Stromal cell of bone marrow (primary cell): Measurements from ENCODE around the gene PTX3.

Experiments
- DNase-seq: peaks from one replicate; pipeline ENCODE4 v3.0.0-alpha.2; 2012; ENCODE audit warnings: low read depth

Gene PTX3

DNA sequence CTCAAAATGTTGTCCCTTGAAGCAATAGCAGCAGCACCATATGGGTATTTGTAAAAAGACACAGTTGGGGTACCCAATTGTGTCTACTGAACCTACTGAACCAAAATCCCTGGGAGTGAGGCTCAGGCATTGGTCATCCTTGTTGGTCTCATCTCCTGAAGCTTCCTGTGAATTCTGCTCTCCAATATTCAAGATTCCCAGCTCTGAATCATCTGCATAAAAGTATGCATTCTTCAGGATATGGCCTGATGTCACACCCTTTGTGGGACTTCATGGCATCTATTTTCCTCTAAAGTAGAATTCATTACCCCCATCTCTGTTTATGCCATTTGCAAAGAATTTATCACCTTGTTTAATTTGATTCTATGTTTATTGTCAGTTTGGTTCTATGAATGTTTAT is 13.3 kb upstream of the PTX3 start:
- no peak for DNase-seq

GRCh38 chr3:157427901-157428300 is 8.7 kb upstream of the PTX3 start:
- DNase-seq = no peak

DNA sequence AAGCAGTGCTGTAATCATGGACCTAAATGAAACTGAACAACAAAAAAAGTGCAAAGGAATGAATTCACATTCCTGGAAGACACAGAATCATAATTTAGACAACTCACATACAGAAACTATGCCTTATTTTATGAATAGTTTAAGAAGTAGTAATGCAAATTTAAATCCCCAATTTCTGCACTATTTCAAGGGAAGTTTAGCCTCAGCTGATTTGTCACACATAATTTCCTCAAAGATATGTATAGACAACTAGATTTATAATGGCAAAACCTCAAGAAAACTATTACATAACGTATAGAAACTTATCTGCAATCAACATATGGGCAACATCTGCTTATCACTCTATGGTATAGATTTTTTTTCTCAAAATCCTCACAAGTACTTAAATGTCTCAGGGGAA is 7.8 kb upstream of the PTX3 start:
- no peak for DNase-seq

- DNase-seq = no peak
Observed at GRCh38 chr3:157429708-157430107, 6.9 kb upstream of the PTX3 start.

GRCh38 chr3:157438194-157438730 is 1.6 kb downstream of the PTX3 start:
- DNase-seq = no peak

GRCh38 chr3:157441102-157441624 is 4.5 kb downstream of the PTX3 start:
- DNase-seq = no peak

- no peak for DNase-seq
Observed at GRCh38 chr3:157442729-157443128, 6.1 kb downstream of the PTX3 start.

DNA sequence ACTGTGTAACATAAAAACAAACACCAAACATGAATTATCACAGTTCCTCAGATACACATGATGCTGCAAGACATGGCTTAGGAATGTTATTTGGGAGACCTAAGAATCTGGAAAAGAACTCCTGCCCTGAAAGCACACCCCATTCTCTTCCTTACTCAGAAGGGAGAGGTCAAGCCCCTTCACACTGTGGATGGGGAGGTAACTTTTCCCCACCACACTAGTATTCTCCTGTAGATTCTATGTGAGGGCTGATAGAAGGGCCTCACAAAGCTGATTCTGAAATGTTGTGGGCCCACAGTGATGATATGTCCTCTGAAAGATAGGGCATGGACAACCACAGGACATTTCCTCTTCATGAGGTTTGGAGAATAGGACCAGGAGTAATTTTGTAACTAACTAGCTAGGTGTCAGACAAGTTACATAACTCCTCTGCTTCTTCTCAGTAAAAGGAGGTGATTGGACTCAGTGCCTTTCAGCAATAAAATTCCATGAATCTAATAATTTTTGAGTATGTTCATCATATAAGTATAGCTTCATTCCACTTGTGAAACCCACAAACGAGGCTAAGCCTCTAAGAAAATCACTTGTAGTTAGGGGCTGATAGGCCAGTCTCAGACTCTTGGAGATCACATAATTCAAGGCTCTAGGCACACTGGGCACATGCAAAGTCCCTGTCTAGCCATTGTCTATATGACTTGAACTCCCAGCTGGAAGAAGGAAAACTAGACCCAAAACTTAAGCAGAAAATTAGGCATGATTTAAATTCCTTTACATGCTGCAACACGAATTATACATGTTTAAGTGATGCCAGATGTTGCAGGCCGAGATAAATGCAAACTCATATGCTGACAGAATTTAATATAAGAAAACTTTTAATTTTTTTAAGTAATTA is 7.5 kb downstream of the PTX3 start:
- DNase-seq = no peak

DNA sequence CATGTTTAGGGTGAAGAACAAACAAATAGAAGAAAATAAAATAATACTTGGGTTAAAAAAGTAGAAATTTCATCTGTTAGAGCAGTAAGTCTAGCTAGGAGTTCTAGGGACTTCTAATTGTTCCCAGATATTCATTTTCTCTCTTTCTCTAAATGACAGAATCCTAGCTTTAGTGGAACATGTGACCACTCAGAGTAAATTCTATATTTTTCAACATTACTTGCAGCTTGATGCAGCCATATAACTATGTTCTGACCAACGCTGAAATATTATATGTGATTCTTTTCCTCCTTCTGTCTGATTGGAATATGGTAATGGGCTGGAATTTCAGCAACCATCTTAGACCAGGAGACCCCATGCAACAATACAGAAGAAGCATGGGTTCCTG is 8.1 kb downstream of the PTX3 start:
- DNase-seq = no peak

DNA sequence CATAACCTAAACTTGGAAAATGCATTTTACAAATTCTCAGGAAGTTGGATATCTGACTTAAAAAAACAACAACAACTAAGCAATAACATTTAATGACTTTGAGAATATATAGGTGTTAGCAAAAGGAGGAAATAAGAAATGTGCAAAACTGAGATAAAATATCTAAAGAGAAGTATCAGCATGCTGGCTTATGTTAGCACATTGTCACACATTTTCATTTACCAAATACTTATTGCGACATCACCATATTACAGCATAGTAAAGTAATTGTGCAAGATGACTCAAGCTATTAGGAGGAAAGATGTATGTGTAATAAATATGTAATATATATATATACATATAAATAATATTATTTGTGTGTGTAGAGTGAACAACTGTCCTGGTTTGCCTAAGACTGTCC is 9.2 kb downstream of the PTX3 start:
- DNase-seq = no peak

DNA sequence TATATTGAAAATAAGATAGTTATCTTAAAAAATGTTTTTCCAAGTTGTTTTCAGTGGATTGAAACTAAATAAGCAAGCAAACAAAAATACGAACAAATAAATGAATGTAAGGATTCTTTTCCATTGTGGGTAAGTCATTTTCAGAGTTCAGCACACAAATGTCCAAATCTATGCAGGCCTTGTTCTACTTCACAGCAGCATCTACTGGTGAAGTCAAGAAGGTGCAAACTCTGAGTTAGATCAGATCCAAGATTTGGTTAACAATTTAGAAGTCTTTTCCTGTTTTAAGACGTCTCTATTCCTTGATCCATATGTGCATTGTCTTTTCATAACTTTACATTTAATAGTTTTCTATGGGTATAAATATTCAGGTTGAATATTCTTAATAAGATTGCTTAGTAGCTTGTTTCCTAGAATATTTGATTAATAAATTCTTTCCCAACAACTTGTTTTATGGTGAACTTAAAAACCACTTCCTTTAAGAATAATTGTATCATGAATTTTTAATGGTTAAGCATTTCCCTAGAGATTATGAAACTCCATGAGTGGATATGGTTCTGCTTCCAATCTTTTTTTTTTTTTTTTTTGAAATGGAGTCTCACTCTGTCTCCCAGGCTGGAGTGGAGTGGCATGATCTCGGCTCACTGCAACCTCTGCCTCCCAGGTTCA is 10.5 kb downstream of the PTX3 start:
- no peak for DNase-seq

GRCh38 chr3:157452097-157452496 is 15.4 kb downstream of the PTX3 start:
- no peak for DNase-seq

DNA sequence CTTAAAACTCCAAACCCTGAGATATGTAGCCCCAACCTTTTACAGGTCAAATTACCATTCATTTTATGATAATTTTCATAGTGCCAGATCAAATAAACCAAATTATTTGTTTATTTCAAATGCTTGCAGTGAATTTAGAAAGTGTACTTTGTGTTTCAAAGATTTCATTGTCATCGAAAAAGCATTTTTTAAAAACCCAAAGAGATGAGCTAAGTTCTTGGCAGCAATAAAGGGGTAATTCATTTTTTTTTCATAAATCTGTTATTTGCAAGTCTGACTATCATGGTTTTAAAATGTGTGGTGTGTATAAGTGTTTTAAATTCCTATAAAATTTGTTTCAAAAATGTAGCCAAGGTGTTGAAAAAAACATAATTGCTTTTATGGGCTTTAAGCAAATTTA is 17.2 kb downstream of the PTX3 start:
- no peak for DNase-seq

DNA sequence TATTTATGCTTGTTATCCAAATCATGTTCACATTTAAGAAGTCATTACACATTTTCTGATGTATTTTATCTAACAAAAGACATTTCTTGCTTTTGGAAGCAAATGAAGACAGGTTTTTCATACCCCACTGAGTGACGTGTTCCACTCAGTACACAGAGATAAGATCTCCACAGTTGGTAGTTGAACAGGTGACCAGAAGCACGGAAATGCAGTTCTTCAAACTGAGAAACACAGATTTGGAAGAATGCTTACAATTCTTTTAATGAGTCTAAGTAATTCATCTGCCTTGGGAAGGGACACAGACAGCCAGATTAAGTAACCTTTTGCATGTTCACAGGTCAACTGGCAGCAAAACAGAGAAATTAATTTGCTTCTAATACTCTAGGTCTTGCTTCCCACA is 23.1 kb downstream of the PTX3 start:
- no peak for DNase-seq

- no peak for DNase-seq
Observed at GRCh38 chr3:157460253-157460652, 23.6 kb downstream of the PTX3 start.

GRCh38 chr3:157463816-157464215 is 27.2 kb downstream of the PTX3 start:
- DNase-seq = no peak

GRCh38 chr3:157464321-157464720 is 27.7 kb downstream of the PTX3 start:
- DNase-seq = no peak

GRCh38 chr3:157465741-157466140 is 29.1 kb downstream of the PTX3 start:
- DNase-seq = no peak

- DNase-seq = no peak
Observed at GRCh38 chr3:157467200-157467599, 30.6 kb downstream of the PTX3 start.

GRCh38 chr3:157469561-157470294 is 33.1 kb downstream of the PTX3 start:
- DNase-seq = no peak

DNA sequence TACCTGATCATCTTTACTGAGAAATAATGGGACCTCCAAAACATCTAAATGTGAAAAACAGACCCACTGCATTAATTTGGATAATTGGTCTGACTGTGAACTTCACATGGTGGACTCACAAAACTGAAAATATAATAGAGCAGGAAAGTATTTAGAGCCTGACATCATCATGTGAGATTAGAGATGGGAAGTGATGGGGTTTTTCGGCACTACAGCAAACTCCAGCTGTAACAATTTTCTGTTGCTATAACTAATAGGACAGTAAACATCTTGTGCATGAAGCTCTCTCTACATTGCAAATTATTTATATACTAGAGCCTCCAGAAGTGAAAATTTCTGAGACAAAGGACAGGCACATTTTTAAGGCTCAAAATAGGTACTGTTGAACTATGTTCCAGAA is 34.4 kb downstream of the PTX3 start:
- no peak for DNase-seq

GRCh38 chr3:157472648-157473047 is 36.0 kb downstream of the PTX3 start:
- no peak for DNase-seq
